Measurements from ENCODE around the gene PRR22.
"Not testable (repeated sequence)": the region's sequence is repeated elsewhere in the genome, so short reads cannot be mapped to it uniquely, and the experiment has no call there.

PRR22 gene

GRCh38 chr19:5743630-5744029, 40.9 kb downstream of the PRR22 start:
- no peak for FAIRE-seq

DNA sequence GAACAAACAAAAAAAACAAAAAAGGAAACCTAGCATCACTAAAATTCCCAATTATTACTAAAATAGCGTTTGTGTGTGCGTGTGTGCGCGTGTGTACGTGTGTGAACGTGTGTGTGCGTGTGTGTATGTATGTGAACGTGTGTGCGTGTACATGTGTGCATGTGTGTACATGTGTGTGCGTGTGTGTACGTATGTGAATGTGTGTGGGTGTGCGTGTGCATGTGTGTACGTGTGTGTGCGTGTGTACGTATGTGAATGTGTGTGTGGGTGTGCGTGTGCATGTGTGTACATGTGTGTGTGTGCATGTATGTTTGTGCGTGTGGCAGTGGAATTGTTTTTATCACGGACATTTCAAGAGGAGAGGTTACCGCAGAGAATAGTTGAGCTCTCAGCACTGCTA, 42.5 kb downstream of the PRR22 start:
- no peak for FAIRE-seq

GRCh38 chr19:5738423-5738822, 46.1 kb downstream of the PRR22 start:
- no peak for FAIRE-seq

DNA sequence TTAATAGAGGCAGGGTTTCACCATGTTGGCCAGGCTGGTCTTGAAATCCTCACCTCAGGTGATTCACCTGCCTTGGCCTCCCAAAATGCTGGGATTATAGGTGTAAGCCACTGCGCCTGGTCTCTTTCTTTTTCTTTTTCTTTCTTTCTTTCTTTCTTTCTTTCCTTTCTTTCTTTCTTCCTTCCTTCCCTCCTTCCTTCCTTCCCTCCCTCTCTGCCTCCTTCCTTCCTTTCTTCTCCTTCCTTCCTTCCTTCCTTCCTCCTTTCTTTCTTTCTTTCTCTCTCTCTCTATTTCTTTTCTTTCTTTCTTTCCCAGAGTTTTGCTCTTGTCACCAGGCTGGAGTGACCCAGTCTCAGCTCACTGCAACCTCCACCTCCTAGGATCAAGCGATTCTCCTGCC, 51.4 kb downstream of the PRR22 start:
- not testable (repeated sequence) for FAIRE-seq

Data from TTC549 (cell line).